ENCODE data around the gene PHYKPL. TPM values are rescaled to one million over a fixed set of nuclear protein-coding genes. Genes with fewer than 3 reads are reported as not detected.
A peak's percentile ranks its signal among the peaks of the same experiment; 100 is the strongest.
"Not testable (repeated sequence)": the region's sequence is repeated elsewhere in the genome, so short reads cannot be mapped to it uniquely, and the experiment has no call there.

PHYKPL gene
- total RNA-seq, 1 experiment from 2014 or later = 43.9 TPM

GRCh38 chr5:178231539-178232123, 971 bp downstream of the PHYKPL start:
- peak overlapping the region; percentile 95 for H3K27ac ChIP-seq (ENCODE audit: low read depth, low read length, poor library complexity, severe bottlenecking)
- DNase-seq (ENCODE audit: low spot score) = no peak
- TSS peak; percentile 26 for BruUV-seq (replicated peaks)

GRCh38 chr5:178230879-178231538, 1.6 kb downstream of the PHYKPL start:
- no peak for TF ChIP-seq CTCF (conservative IDR thresholded peaks at IDR 0.05; ENCODE audit: low read depth, low read length)
- TF ChIP-seq EZH2 (IDR thresholded peaks at IDR 0.05; ENCODE audit: borderline replicate concordance, low read depth, low read length, poor library complexity, severe bottlenecking) = no peak
- DNase-seq (ENCODE audit: low spot score) = no peak
- ChIA-PET CTCF (no interaction called here), POLR2A (ENCODE audit: low non-redundant PET) (interaction anchor here (0.6 kb wide), 1 partner anchor 20 kb away, joined by 3 read pairs; no protein-coding TSS in a partner anchor)
- Histone ChIP-seq H3K27me3 (replicated peaks; ENCODE audit: insufficient read depth, low read depth, low read length, poor library complexity) (no peaks in the 10 kb centered on the region), H3K27ac (ENCODE audit: low read depth, low read length, poor library complexity, severe bottlenecking) (no peak overlapping the region), H3K4me3 (ENCODE audit: low read depth, low read length, poor library complexity, severe bottlenecking) (peak overlapping the region; percentile 92), H3K36me3 (ENCODE audit: insufficient read depth, low read length, poor library complexity, severe bottlenecking) (peaks cover 9% of the 10 kb centered on the region), H3K4me1 (ENCODE audit: insufficient read depth, low read length, poor library complexity, severe bottlenecking) (peaks cover 7% of the 10 kb centered on the region), H3K9me3 (ENCODE audit: low read depth, low read length, poor library complexity, severe bottlenecking) (no peaks in the 10 kb centered on the region)
- intact Hi-C loops (cut with micrococcal nuclease; ENCODE audit: unreplicated experiment) = no loop called here
- BruUV-seq (replicated peaks) = no TSS peak

More at GRCh38 chr5:178231539-178232123, 971 bp downstream of the PHYKPL start:
- peaks cover 7% of the 10 kb centered on the region for H3K4me1 ChIP-seq (ENCODE audit: insufficient read depth, low read length, poor library complexity, severe bottlenecking)
- ChIA-PET POLR2A (ENCODE audit: low non-redundant PET) (no interaction called here), CTCF (no interaction called here)
- intact Hi-C loops (cut with micrococcal nuclease; ENCODE audit: unreplicated experiment) = no loop called here
- TF ChIP-seq CTCF (conservative IDR thresholded peaks at IDR 0.05; ENCODE audit: low read depth, low read length) = no peak
- no peak for TF ChIP-seq EZH2 (IDR thresholded peaks at IDR 0.05; ENCODE audit: borderline replicate concordance, low read depth, low read length, poor library complexity, severe bottlenecking)
- H3K9me3 ChIP-seq (ENCODE audit: low read depth, low read length, poor library complexity, severe bottlenecking) = no peaks in the 10 kb centered on the region
- peak overlapping the region; percentile 92 for H3K4me3 ChIP-seq (ENCODE audit: low read depth, low read length, poor library complexity, severe bottlenecking)
- peaks cover 9% of the 10 kb centered on the region for H3K36me3 ChIP-seq (ENCODE audit: insufficient read depth, low read length, poor library complexity, severe bottlenecking)
- no peaks in the 10 kb centered on the region for H3K27me3 ChIP-seq (replicated peaks; ENCODE audit: insufficient read depth, low read depth, low read length, poor library complexity)

- H3K4me3 ChIP-seq (ENCODE audit: low read depth, low read length, poor library complexity, severe bottlenecking) = no peak overlapping the region
- intact Hi-C loops (cut with micrococcal nuclease; ENCODE audit: unreplicated experiment) = no loop called here
- TF ChIP-seq EZH2 (IDR thresholded peaks at IDR 0.05; ENCODE audit: borderline replicate concordance, low read depth, low read length, poor library complexity, severe bottlenecking) (no peak), CTCF (conservative IDR thresholded peaks at IDR 0.05; ENCODE audit: low read depth, low read length) (no peak)
- no peak overlapping the region for H3K27ac ChIP-seq (ENCODE audit: low read depth, low read length, poor library complexity, severe bottlenecking)
- H3K4me1 ChIP-seq (ENCODE audit: insufficient read depth, low read length, poor library complexity, severe bottlenecking) = peaks cover 7% of the 10 kb centered on the region
- H3K36me3 ChIP-seq (ENCODE audit: insufficient read depth, low read length, poor library complexity, severe bottlenecking) = peaks cover 9% of the 10 kb centered on the region
- no peaks in the 10 kb centered on the region for H3K9me3 ChIP-seq (ENCODE audit: low read depth, low read length, poor library complexity, severe bottlenecking)
- ChIA-PET POLR2A (ENCODE audit: low non-redundant PET) (interaction anchor here (0.5 kb wide), 1 partner anchor 588 kb away, joined by 3 read pairs; no protein-coding TSS in a partner anchor), CTCF (no interaction called here)
- H3K27me3 ChIP-seq (replicated peaks; ENCODE audit: insufficient read depth, low read depth, low read length, poor library complexity) = no peaks in the 10 kb centered on the region
- DNase-seq (ENCODE audit: low spot score) = no peak
- BruUV-seq (replicated peaks) = no TSS peak
These were observed 2.7 kb downstream of the PHYKPL start for GRCh38 chr5:178229861-178230260.

GRCh38 chr5:178229111-178229510, 3.5 kb downstream of the PHYKPL start:
- H3K4me1 ChIP-seq (ENCODE audit: insufficient read depth, low read length, poor library complexity, severe bottlenecking); CTCF ChIA-PET; H3K4me3 ChIP-seq (ENCODE audit: low read depth, low read length, poor library complexity, severe bottlenecking); H3K27me3 ChIP-seq (replicated peaks; ENCODE audit: insufficient read depth, low read depth, low read length, poor library complexity); DNase-seq (ENCODE audit: low spot score); intact Hi-C loops (cut with micrococcal nuclease; ENCODE audit: unreplicated experiment); H3K36me3 ChIP-seq (ENCODE audit: insufficient read depth, low read length, poor library complexity, severe bottlenecking); H3K27ac ChIP-seq (ENCODE audit: low read depth, low read length, poor library complexity, severe bottlenecking); POLR2A ChIA-PET (ENCODE audit: low non-redundant PET); H3K9me3 ChIP-seq (ENCODE audit: low read depth, low read length, poor library complexity, severe bottlenecking); BruUV-seq (replicated peaks): not testable (repeated sequence)
